ENCODE measurements around the gene TTLL11. TPM values are rescaled to one million over a fixed set of nuclear protein-coding genes. Genes with fewer than 3 reads are reported as not detected.

TTLL11 gene
- total and polyA plus RNA-seq, 2 experiments from 2014 or later = 0.57 to 1.4 TPM

DNA sequence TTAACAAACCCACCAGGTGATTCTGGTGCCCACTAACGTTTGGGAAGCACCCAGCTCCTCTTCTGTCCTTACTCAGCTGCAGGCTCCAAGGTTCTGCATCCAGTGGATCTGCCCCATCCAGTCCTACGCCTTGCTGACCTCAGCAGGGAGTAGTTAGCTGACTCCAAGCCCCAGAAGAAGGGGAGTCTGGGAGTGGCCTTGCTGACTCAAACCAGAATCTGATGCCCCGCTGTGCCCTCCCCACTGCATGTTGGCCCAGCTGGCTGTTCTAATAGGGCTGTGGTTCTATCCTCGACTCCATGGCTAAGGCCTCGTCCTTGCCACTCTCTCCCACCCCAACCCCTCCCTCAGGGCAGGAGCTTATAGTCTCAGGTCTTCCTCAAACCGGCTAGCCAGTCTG is 136.3 kb downstream of the TTLL11 start:
- no peaks in the 10 kb centered on the region for H3K36me3 Mint-ChIP-seq (ENCODE audit: low read depth)
- no peaks in the 10 kb centered on the region for H3K79me2 ChIP-seq (replicated peaks; ENCODE audit: insufficient read depth)
- no peak overlapping the region for H3K27ac Mint-ChIP-seq
- ATAC-seq (no peak; the same call in 2 of the 3 replicates), DNase-seq (ENCODE audit: low spot score) (no peak)
- H3K4me1 ChIP-seq (ENCODE audit: insufficient read depth) = no peaks in the 10 kb centered on the region
- H3K27me3 Mint-ChIP-seq (ENCODE audit: insufficient read depth, low read depth, poor library complexity) = peaks cover 8% of the 10 kb centered on the region
- H3K4me2 ChIP-seq = no peak overlapping the region
- H3K27ac ChIP-seq (ENCODE audit: low read depth) = no peak overlapping the region
- no peaks in the 10 kb centered on the region for H3K27me3 ChIP-seq (ENCODE audit: insufficient read depth)
- H3K4me1 Mint-ChIP-seq = no peaks in the 10 kb centered on the region
- no peaks in the 10 kb centered on the region for H3F3A ChIP-seq (replicated peaks; ENCODE audit: low read depth)
- no peak overlapping the region for H3K4me3 ChIP-seq
- no peak overlapping the region for H2AFZ ChIP-seq
- H3K4me3 Mint-ChIP-seq = no peak overlapping the region
- no peaks in the 10 kb centered on the region for H3K36me3 ChIP-seq (ENCODE audit: insufficient read depth)
- no peaks in the 10 kb centered on the region for H4K20me1 ChIP-seq (replicated peaks; ENCODE audit: insufficient read depth)
- H3K9me2 ChIP-seq (ENCODE audit: insufficient read depth) = no peaks in the 10 kb centered on the region; the same call in 1 of the 2 replicates
- no peaks in the 10 kb centered on the region for H3K9me3 Mint-ChIP-seq
- TF ChIP-seq EZH2 (IDR thresholded peaks at IDR 0.05; ENCODE audit: low read depth, unreplicated experiment) (no peak), STAT1 (IDR thresholded peaks at IDR 0.05; ENCODE audit: unreplicated experiment) (no peak), ZNF462 (CRISPR knock-in tag; IDR thresholded peaks at IDR 0.05) (no peak), EZH2phosphoT487 (IDR thresholded peaks at IDR 0.05; ENCODE audit: unreplicated experiment) (no peak), POLR2AphosphoS5 (IDR thresholded peaks at IDR 0.05; ENCODE audit: low read depth) (no peak), NANOG (IDR thresholded peaks at IDR 0.05; ENCODE audit: borderline replicate concordance) (no peak), ZNF331 (CRISPR knock-in tag; IDR thresholded peaks at IDR 0.05; ENCODE audit: low read depth) (no peak), REST (IDR thresholded peaks at IDR 0.05; ENCODE audit: unreplicated experiment) (no peak), ZNF114 (CRISPR knock-in tag; IDR thresholded peaks at IDR 0.05) (no peak), CREB1 (CRISPR knock-in tag; IDR thresholded peaks at IDR 0.05; ENCODE audit: low read depth) (no peak), CTCF (conservative IDR thresholded peaks at IDR 0.05; ENCODE audit: low read depth in 2 of 2) (no peak), JUNB (IDR thresholded peaks at IDR 0.05; ENCODE audit: unreplicated experiment) (no peak)
- TF ChIP-seq, protein P1, sequence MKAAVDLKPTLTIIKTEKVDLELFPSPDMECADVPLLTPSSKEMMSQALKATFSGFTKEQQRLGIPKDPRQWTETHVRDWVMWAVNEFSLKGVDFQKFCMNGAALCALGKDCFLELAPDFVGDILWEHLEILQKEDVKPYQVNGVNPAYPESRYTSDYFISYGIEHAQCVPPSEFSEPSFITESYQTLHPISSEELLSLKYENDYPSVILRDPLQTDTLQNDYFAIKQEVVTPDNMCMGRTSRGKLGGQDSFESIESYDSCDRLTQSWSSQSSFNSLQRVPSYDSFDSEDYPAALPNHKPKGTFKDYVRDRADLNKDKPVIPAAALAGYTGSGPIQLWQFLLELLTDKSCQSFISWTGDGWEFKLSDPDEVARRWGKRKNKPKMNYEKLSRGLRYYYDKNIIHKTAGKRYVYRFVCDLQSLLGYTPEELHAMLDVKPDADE (IDR thresholded peaks at IDR 0.05) = no peak
